ENCODE results near the gene CLCN4. TPM values are rescaled to one million over a fixed set of nuclear protein-coding genes. Genes with fewer than 3 reads are reported as not detected.

CLCN4 gene
- total and polyA plus RNA-seq, 10 of the 15 experiments (the other 5 are each of a cell fraction or from before 2014, with no cell fraction given) = 0.90 to 6.9 (median 2.9) TPM

- Histone ChIP-seq H3K9ac (ENCODE audit: control insufficient read depth, insufficient read depth, low read length) (no peak overlapping the region), H3K4me2 (ENCODE audit: control insufficient read depth, insufficient read depth) (no peak overlapping the region), H3K36me3 (ENCODE audit: control insufficient read depth in 2 of 2, insufficient read depth in 2 of 2, low read length in 1 of 2) (no peaks in the 10 kb centered on the region), H3K9me3 (replicated peaks; ENCODE audit: control insufficient read depth, insufficient read depth, low read length) (no peaks in the 10 kb centered on the region), H3K4me3 (no peak overlapping the region), H3K27ac (ENCODE audit: control insufficient read depth, insufficient read depth) (no peak overlapping the region), H3K79me2 (ENCODE audit: control insufficient read depth, insufficient read depth, low read length) (no peaks in the 10 kb centered on the region), H3K27me3 (replicated peaks in 1 of 2; ENCODE audit: control insufficient read depth in 2 of 2, insufficient read depth in 2 of 2, low read length in 1 of 2) (0 out of 4 replicates have a peak, but pooled peaks cover 0 to 1% of the 10 kb centered on the region in 2 experiments), H4K20me1 (ENCODE audit: control insufficient read depth, insufficient read depth) (no peaks in the 10 kb centered on the region), H3K4me1 (ENCODE audit: control insufficient read depth, insufficient read depth, low read length) (no peaks in the 10 kb centered on the region), H2AFZ (ENCODE audit: control insufficient read depth, low read depth, low read length) (no peak overlapping the region)
- intact Hi-C loops (cut with micrococcal nuclease; ENCODE audit: unreplicated experiment) = loop anchor here (5.0 kb wide), 1 partner anchor 204 kb away; no protein-coding TSS in a partner anchor
- DNase-seq (ENCODE audit: low read depth, low spot score) = no peak
- POLR2A ChIA-PET = interaction anchor here (0.5 kb wide), 1 partner anchor 386 kb away, joined by 6 read pairs; no protein-coding TSS in a partner anchor
- no peak for ATAC-seq
- in situ Hi-C loops (cut with MboI) = loop anchor here (5.0 to 25.0 kb wide), 4 partner anchors 131 to 1594 kb away; no protein-coding TSS in a partner anchor
- RAD21 ChIA-PET (ENCODE audit: unreplicated experiment) = interaction anchor here (0.7 kb wide), 1 partner anchor 532 kb away, joined by 3 read pairs; no protein-coding TSS in a partner anchor
- FAIRE-seq = no peak
- no TSS peak for BruUV-seq (replicated peaks)
- CTCF ChIA-PET = interaction anchor here (1.1 to 4.5 kb wide), 7 partner anchors 17 to 529 kb away, joined by 3 to 16 read pairs (median 4); no protein-coding TSS in a partner anchor
- SMC1A ChIA-PET (ENCODE audit: uncharacterized antibody, unreplicated experiment) = interaction anchor here (0.7 kb wide), 1 partner anchor 423 kb away, joined by 4 read pairs; no protein-coding TSS in a partner anchor
- TF ChIP-seq ZNF24 (IDR thresholded peaks at IDR 0.05) = no peak
- TF ChIP-seq YY1 (IDR thresholded peaks at IDR 0.05; ENCODE audit: low read depth, low read length) = no peak
- no peak for TF ChIP-seq IRF4 (IDR thresholded peaks at IDR 0.05; ENCODE audit: low read depth, low read length)
- no peak for TF ChIP-seq NRF1 (conservative IDR thresholded peaks at IDR 0.05; ENCODE audit: low read depth, low read length)
- peak; percentile 54 for TF ChIP-seq ZBTB40 (IDR thresholded peaks at IDR 0.05; ENCODE audit: borderline replicate concordance)
These were observed 36.8 kb downstream of the CLCN4 start for GRCh38 chrX:10193587-10193986.

All from GM12878 (cell line).